Upper lobe of left lung (tissue), 6 donors: ENCODE measurements around the gene ELL2. TPM values are rescaled to one million over a fixed set of nuclear protein-coding genes. Genes with fewer than 3 reads are reported as not detected.
A peak's percentile ranks its signal among the peaks of the same experiment; 100 is the strongest.

Experiments
- ATAC-seq, 2 donors: fragments of 200-7000 bp; cut with Tn5 transposase; one replicate each; pipeline ENCODE4 v1.9.1; 2022; ENCODE audit warnings: mild to moderate bottlenecking in 2 of 2, moderate library complexity in 2 of 2; ENCODE audit not compliant: low FRiP score in 2 of 2
- DNase-seq, 2 donors: peaks; one replicate each; pipeline ENCODE4 v3.0.0-alpha.2; 2019 to 2020
- H3K27ac ChIP-seq, 4 donors: fragments of 200-600 bp; sonication (generic); one replicate each; pipeline ENCODE4 v1.5.1; 2016 to 2019
- H3K27me3 ChIP-seq, 4 donors: fragments of 200-600 bp; sonication (generic); one replicate each; pipeline ENCODE4 v1.5.1; 2017 to 2019
- H3K36me3 ChIP-seq, 4 donors: fragments of 200-600 bp; sonication (generic); one replicate each; pipeline ENCODE4 v1.5.1; 2016 to 2019
- H3K4me1 ChIP-seq, 4 donors: fragments of 200-600 bp; sonication (generic); one replicate each; pipeline ENCODE4 v1.5.1; 2018 to 2019
- H3K4me3 ChIP-seq, 4 donors: fragments of 200-600 bp; sonication (generic); one replicate each; pipeline ENCODE4 v1.5.1; 2017 to 2019; ENCODE audit warnings: mild to moderate bottlenecking in 2 of 4, moderate library complexity in 1 of 4
- H3K9me3 ChIP-seq, 4 donors: fragments of 200-600 bp; sonication (generic); one replicate each; pipeline ENCODE4 v1.5.1; 2018 to 2019
- EP300 ChIP-seq, 4 donors: sonication (generic); formaldehyde crosslinking; IDR thresholded peaks; one replicate each; pipeline ENCODE4 v1.5.1; 2017; ENCODE audit warnings: antibody characterized with exemption in 4 of 4, control low read depth in 2 of 4
- POLR2A ChIP-seq, 4 donors: fragments of 450-650 bp; IDR thresholded peaks; one replicate each; pipeline ENCODE4 v1.5.1; 2016 to 2017; ENCODE audit warnings: antibody characterized with exemption in 4 of 4, mild to moderate bottlenecking in 2 of 4
- POLR2AphosphoS5 ChIP-seq, 2 donors: sonication (generic); formaldehyde crosslinking; IDR thresholded peaks; one replicate each; pipeline ENCODE4 v1.5.1; 2017; ENCODE audit warnings: antibody characterized with exemption in 2 of 2
- WGBS, 2 donors: methylation state at CpG; one replicate each; pipeline ENCODE4 v1.1.5; 2017 to 2018; 5-methylcytosine and 5-hydroxymethylcytosine counted together
- total RNA-seq, 6 donors: library from RNA; depleted of rRNA in 4 of 6; stranded (reverse); fragments of >200 nt in 4 of 6; gene quantifications; one replicate each; pipeline versions ENCODE4 v1.1.0 to v1.2.1, GENCODE V29; 2016 to 2021
- TF ChIP-seq, protein P1 (sequence below), 6 experiments: fragments of 450-650 bp in 4 of 6; fragments of 200-600 bp in 2 of 6; sonication (generic) in 2 of 6; IDR thresholded peaks; one replicate each; pipeline ENCODE4 v1.5.1; 2016 to 2019; ENCODE audit warnings: antibody characterized with exemption in 6 of 6
- donor health status: DM: no; HTN: no; CAD: no; lungs with moderate emphysema.
- donor health status: DM: no; HTN: yes; CAD: no; lungs with severe emphysema.

Gene ELL2
- total RNA-seq, 6 donors from 2014 or later: 44.4 to 203 (median 54.3) TPM

DNA sequence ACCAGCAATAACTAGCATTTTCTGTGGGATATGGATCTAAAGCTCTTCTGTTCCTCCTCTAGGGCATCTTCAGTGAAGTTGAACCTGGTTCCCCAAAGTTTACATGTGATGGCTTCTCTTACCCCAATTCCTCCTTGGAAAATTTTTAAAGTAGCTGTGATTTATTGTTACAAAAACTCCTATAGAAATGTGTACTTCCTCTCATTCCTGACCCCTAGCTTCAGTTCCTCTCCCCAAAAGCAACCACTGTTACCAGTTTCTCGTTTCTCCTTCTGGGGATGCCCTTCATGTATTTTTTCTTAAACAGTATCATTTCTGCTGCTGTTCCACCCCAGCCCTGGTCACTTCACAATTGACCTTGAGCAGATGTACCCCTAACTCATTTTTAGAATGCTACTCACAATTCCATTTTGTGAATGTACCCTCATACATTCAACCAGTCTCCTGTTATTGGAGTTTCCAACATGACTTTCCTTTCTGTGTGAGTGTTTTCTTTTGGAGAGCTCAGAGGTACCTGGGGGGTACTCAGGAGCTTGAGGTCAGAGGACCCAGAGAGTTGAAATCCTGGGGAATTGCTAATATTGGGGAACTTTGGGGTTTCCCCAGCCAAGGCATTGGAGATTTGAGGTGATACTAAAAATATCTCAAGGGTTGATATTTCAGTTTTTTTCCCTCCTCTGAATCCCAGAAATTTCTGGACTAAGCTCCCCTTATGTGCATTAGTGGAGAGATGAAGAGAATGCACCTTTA, 120.5 kb downstream of the ELL2 start:
- TF ChIP-seq EP300 (IDR thresholded peaks at IDR 0.05) (no peak), POLR2AphosphoS5 (IDR thresholded peaks at IDR 0.05) (no peak), POLR2A (IDR thresholded peaks at IDR 0.05) (no peak)
- TF ChIP-seq, protein P1, sequence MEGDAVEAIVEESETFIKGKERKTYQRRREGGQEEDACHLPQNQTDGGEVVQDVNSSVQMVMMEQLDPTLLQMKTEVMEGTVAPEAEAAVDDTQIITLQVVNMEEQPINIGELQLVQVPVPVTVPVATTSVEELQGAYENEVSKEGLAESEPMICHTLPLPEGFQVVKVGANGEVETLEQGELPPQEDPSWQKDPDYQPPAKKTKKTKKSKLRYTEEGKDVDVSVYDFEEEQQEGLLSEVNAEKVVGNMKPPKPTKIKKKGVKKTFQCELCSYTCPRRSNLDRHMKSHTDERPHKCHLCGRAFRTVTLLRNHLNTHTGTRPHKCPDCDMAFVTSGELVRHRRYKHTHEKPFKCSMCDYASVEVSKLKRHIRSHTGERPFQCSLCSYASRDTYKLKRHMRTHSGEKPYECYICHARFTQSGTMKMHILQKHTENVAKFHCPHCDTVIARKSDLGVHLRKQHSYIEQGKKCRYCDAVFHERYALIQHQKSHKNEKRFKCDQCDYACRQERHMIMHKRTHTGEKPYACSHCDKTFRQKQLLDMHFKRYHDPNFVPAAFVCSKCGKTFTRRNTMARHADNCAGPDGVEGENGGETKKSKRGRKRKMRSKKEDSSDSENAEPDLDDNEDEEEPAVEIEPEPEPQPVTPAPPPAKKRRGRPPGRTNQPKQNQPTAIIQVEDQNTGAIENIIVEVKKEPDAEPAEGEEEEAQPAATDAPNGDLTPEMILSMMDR (IDR thresholded peaks at IDR 0.05): no peak
- Histone ChIP-seq H3K27me3 (no peaks in the 10 kb centered on the region), H3K4me3 (no peak overlapping the region), H3K27ac (peak overlapping the region; percentile 35 to 82 (median 80)), H3K9me3 (no peaks in the 10 kb centered on the region), H3K4me1 (peaks cover 33 to 50% (median 37%) of the 10 kb centered on the region in 4 donors), H3K36me3 (no peaks in the 10 kb centered on the region)
- DNase-seq: no peak
- no peak for ATAC-seq
- 71 to 86% methylated on average over 1 of the region's 1 CpG for WGBS, 2 donors

DNA sequence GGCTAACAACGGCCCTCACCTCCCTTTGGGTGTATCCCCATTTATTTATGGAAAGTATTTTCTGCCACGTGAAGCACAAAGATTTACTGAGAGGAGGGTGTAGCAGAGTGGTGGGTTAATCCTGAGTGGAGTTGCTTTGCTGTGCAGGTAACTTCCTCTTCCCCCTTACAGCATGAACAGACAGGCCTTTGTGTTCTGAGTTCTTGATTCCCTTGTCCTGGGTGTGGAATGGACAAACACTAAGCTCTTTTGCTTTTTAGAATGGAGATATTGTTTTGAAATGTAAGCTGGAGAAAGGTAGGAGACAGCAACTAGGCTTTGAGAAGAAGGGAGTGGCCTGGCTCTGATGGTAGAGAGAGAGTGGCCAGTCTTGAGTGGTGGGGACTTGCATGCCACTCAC, 122.0 kb downstream of the ELL2 start:
- H3K27me3 ChIP-seq: no peaks in the 10 kb centered on the region
- no peaks in the 10 kb centered on the region for H3K9me3 ChIP-seq
- no peak overlapping the region for H3K4me3 ChIP-seq
- H3K36me3 ChIP-seq: no peaks in the 10 kb centered on the region
- peak overlapping the region in 1 of 4 donors; percentile 72 for H3K27ac ChIP-seq
- no peak for TF ChIP-seq POLR2A (IDR thresholded peaks at IDR 0.05)
- TF ChIP-seq, protein P1 (IDR thresholded peaks at IDR 0.05): no peak
- no peak for TF ChIP-seq EP300 (IDR thresholded peaks at IDR 0.05)
- no peak for TF ChIP-seq POLR2AphosphoS5 (IDR thresholded peaks at IDR 0.05)
- DNase-seq (no peak), ATAC-seq (no peak)
- peaks cover 43 to 59% (median 50%) of the 10 kb centered on the region in 4 donors for H3K4me1 ChIP-seq
- 70 to 75% methylated on average over 2 of the region's 2 CpGs for WGBS, 2 donors

DNA sequence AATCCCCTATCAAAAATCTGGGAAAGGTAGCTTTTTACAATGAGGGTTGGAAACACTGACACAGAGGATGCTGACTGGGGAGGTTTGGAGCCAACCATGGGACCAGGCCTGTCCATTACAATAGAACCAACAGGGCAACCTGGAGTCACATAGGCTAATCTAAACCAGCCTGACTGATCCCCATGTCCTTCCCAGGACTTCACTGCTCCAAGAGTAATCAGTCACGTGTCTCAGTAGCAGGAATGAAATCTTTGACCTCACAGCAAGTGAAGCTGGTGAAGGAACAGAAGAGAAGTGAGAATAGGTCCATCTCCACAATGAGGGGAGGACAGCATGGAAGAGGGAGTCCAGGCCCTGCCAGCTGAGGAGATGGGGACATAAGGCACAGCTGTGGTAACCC, 123.1 kb downstream of the ELL2 start:
- ATAC-seq (no peak), DNase-seq (no peak)
- Histone ChIP-seq H3K36me3 (no peaks in the 10 kb centered on the region), H3K4me1 (peaks cover 49 to 62% (median 53%) of the 10 kb centered on the region in 4 donors), H3K27ac (peak overlapping the region in 1 of 4 donors; percentile 72), H3K9me3 (no peaks in the 10 kb centered on the region), H3K27me3 (no peaks in the 10 kb centered on the region), H3K4me3 (no peak overlapping the region)
- 78 to 92% methylated on average over 1 of the region's 1 CpG for WGBS, 2 donors
- no peak for TF ChIP-seq POLR2A (IDR thresholded peaks at IDR 0.05)
- TF ChIP-seq EP300 (IDR thresholded peaks at IDR 0.05): no peak
- TF ChIP-seq POLR2AphosphoS5 (IDR thresholded peaks at IDR 0.05): no peak
- TF ChIP-seq, protein P1 (IDR thresholded peaks at IDR 0.05): no peak

DNA sequence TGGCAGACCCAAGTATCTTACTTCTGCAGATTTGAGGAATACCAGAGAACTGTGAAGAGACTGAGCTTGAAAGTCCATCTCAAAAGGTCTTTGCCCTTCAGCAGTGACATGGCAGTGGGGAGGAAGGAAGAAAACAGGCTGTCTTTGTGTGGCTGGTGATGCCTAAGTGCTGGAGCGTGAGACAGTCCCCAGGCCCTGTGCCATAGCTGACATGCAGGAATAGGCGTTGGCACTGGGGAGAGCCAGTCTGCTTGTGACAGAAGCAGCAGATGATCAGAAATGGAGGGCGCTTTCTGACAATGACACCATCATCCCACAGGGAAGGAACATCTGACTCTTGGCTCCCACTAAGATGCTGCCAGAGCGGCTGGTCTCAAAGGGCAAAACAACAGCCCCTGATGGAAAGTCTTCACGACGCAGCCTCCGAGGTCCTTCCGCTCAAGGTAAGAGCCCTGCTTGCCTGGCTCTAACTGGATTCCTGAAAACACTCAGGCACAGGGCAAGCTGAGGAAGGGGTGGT, 123.6 kb downstream of the ELL2 start:
- WGBS, 2 donors: 97 to 98% methylated on average over 6 to 8 of the region's 8 CpGs
- DNase-seq: no peak
- no peak overlapping the region for H3K27ac ChIP-seq
- ATAC-seq: no peak
- no peaks in the 10 kb centered on the region for H3K27me3 ChIP-seq
- TF ChIP-seq POLR2AphosphoS5 (IDR thresholded peaks at IDR 0.05) (no peak), POLR2A (IDR thresholded peaks at IDR 0.05) (no peak), EP300 (IDR thresholded peaks at IDR 0.05) (no peak)
- TF ChIP-seq, protein P1 (IDR thresholded peaks at IDR 0.05): no peak
- no peaks in the 10 kb centered on the region for H3K36me3 ChIP-seq
- no peak overlapping the region for H3K4me3 ChIP-seq
- peaks cover 44 to 62% (median 50%) of the 10 kb centered on the region in 4 donors for H3K4me1 ChIP-seq
- H3K9me3 ChIP-seq: no peaks in the 10 kb centered on the region
